Stimulated activated CD8-positive, alpha-beta memory T cell treated with anti-CD3 and anti-CD28 coated beads, Interleukin-15, amount 100 ng/mL, for 24 hours (primary cell): ENCODE data around the gene SLC24A3.

ENCODE experiments used
- DNase-seq: peaks from one replicate; pipeline ENCODE4 v3.0.0-alpha.2; 2020; ENCODE audit warnings: low read depth

Gene SLC24A3

GRCh38 chr20:19272976-19273654 lies 60.7 kb downstream of the SLC24A3 start:
- DNase-seq: no peak

- DNase-seq: no peak
Measured at GRCh38 chr20:19274001-19274400, 61.6 kb downstream of the SLC24A3 start.

- DNase-seq: no peak
Measured at GRCh38 chr20:19274412-19275015, 62.1 kb downstream of the SLC24A3 start.

GRCh38 chr20:19275038-19275629 lies 62.7 kb downstream of the SLC24A3 start:
- DNase-seq: no peak

- no peak for DNase-seq
Measured at GRCh38 chr20:19275630-19276071, 63.2 kb downstream of the SLC24A3 start.

- no peak for DNase-seq
Measured at GRCh38 chr20:19277381-19277780, 64.9 kb downstream of the SLC24A3 start.

- no peak for DNase-seq
Measured at GRCh38 chr20:19283490-19284025, 71.1 kb downstream of the SLC24A3 start.

GRCh38 chr20:19284400-19285178 lies 72.1 kb downstream of the SLC24A3 start:
- DNase-seq: no peak

- no peak for DNase-seq
Measured at GRCh38 chr20:19285436-19285835, 73.0 kb downstream of the SLC24A3 start.

GRCh38 chr20:19288061-19288460 lies 75.6 kb downstream of the SLC24A3 start:
- DNase-seq: no peak

GRCh38 chr20:19288636-19289035 lies 76.2 kb downstream of the SLC24A3 start:
- no peak for DNase-seq

GRCh38 chr20:19289451-19289850 lies 77.0 kb downstream of the SLC24A3 start:
- no peak for DNase-seq

- DNase-seq: no peak
Measured at GRCh38 chr20:19291024-19291817, 78.8 kb downstream of the SLC24A3 start.

GRCh38 chr20:19291818-19292132 lies 79.3 kb downstream of the SLC24A3 start:
- DNase-seq: no peak

GRCh38 chr20:19292254-19292653 lies 79.8 kb downstream of the SLC24A3 start:
- no peak for DNase-seq

GRCh38 chr20:19295076-19295475 lies 82.6 kb downstream of the SLC24A3 start:
- DNase-seq: no peak

- DNase-seq: no peak
Measured at GRCh38 chr20:19298652-19299051, 86.2 kb downstream of the SLC24A3 start.

GRCh38 chr20:19300395-19300794 lies 88.0 kb downstream of the SLC24A3 start:
- no peak for DNase-seq

GRCh38 chr20:19301142-19301541 lies 88.7 kb downstream of the SLC24A3 start:
- DNase-seq: no peak

- DNase-seq: no peak
Measured at GRCh38 chr20:19301843-19302242, 89.4 kb downstream of the SLC24A3 start.

GRCh38 chr20:19302714-19303113 lies 90.3 kb downstream of the SLC24A3 start:
- no peak for DNase-seq

GRCh38 chr20:19304389-19304788 lies 91.9 kb downstream of the SLC24A3 start:
- no peak for DNase-seq
